HepG2 (cell line): ENCODE data around the gene ZNF747. TPM values are rescaled to one million over a fixed set of nuclear protein-coding genes. Genes with fewer than 3 reads are reported as not detected.

ENCODE experiments used
- ATAD3A ChIP-seq: sonication (generic); formaldehyde crosslinking; IDR thresholded peaks from 2 replicates; pipeline ENCODE4 v1.4.0; 2020; ENCODE audit warnings: missing genetic modification reagents
- BCLAF1 ChIP-seq: fragments of 450-650 bp; IDR thresholded peaks from 2 replicates; pipeline ENCODE4 v1.6.1; 2017; ENCODE audit warnings: mild to moderate bottlenecking
- LBX2 ChIP-seq: sonication (generic); formaldehyde crosslinking; IDR thresholded peaks from 2 replicates; pipeline ENCODE4 v1.5.0; 2020; ENCODE audit warnings: missing genetic modification reagents, mild to moderate bottlenecking, borderline replicate concordance
- MEIS1 ChIP-seq: sonication (generic); formaldehyde crosslinking; IDR thresholded peaks from 2 replicates; pipeline ENCODE4 v1.9.0; 2021; ENCODE audit warnings: mild to moderate bottlenecking, missing genetic modification reagents, moderate library complexity, borderline replicate concordance
- MEIS2 ChIP-seq: sonication (generic); formaldehyde crosslinking; IDR thresholded peaks from 2 replicates; pipeline ENCODE4 v1.9.0; 2021; ENCODE audit warnings: mild to moderate bottlenecking, missing genetic modification reagents
- MTA3 ChIP-seq: sonication (generic); formaldehyde crosslinking; IDR thresholded peaks from 2 replicates; pipeline ENCODE4 v1.4.0; 2020; ENCODE audit warnings: missing genetic modification reagents
- NR3C1 ChIP-seq: sonication (generic); formaldehyde crosslinking; IDR thresholded peaks from 2 replicates; pipeline ENCODE4 v1.4.0; 2020; ENCODE audit warnings: missing genetic modification reagents
- PHF21A ChIP-seq: sonication (generic); formaldehyde crosslinking; IDR thresholded peaks from 2 replicates; pipeline ENCODE4 v1.5.0; 2020; ENCODE audit warnings: mild to moderate bottlenecking, missing genetic modification reagents
- PRMT3 ChIP-seq: sonication (generic); formaldehyde crosslinking; IDR thresholded peaks from 2 replicates; pipeline ENCODE4 v1.8.1; 2022; ENCODE audit warnings: low read depth, mild to moderate bottlenecking, moderate library complexity, missing genetic modification reagents, borderline replicate concordance
- RFXANK ChIP-seq: IDR thresholded peaks from 2 replicates; pipeline ENCODE4 v1.6.1; 2016
- SKIL ChIP-seq: sonication (generic); formaldehyde crosslinking; IDR thresholded peaks from 2 replicates; pipeline ENCODE4 v1.8.0; 2022; ENCODE audit warnings: missing genetic modification reagents, mild to moderate bottlenecking, moderate library complexity, borderline replicate concordance
- THAP11 ChIP-seq: IDR thresholded peaks from 2 replicates; pipeline ENCODE4 v1.6.1; 2016; ENCODE audit warnings: missing biosample characterization, missing genetic modification reagents
- ZKSCAN1 ChIP-seq: fragments of 150-350 bp; IDR thresholded peaks from 2 replicates; pipeline ENCODE4 v1.6.1; 2014; ENCODE audit warnings: low read length
- ZMYM2 ChIP-seq: sonication (generic); formaldehyde crosslinking; IDR thresholded peaks from 2 replicates; pipeline ENCODE4 v1.8.0; 2022; ENCODE audit warnings: mild to moderate bottlenecking, missing genetic modification reagents
- ZNF3 ChIP-seq: IDR thresholded peaks from 2 replicates; pipeline ENCODE4 v1.7.0; 2017; ENCODE audit warnings: inconsistent platforms
- ZNF333 ChIP-seq: sonication (generic); formaldehyde crosslinking; IDR thresholded peaks from 2 replicates; pipeline ENCODE4 v1.4.0; 2020; ENCODE audit warnings: mild to moderate bottlenecking, missing genetic modification reagents, borderline replicate concordance
- ZNF335 ChIP-seq: sonication (generic); formaldehyde crosslinking; IDR thresholded peaks from 2 replicates; pipeline ENCODE4 v1.4.0; 2020; ENCODE audit warnings: missing genetic modification reagents
- ZNF432 ChIP-seq: sonication (generic); formaldehyde crosslinking; IDR thresholded peaks from 2 replicates; pipeline ENCODE4 v1.5.0; 2020; ENCODE audit warnings: missing genetic modification reagents, mild to moderate bottlenecking, borderline replicate concordance
- ZNF547 ChIP-seq: sonication (generic); formaldehyde crosslinking; IDR thresholded peaks from 2 replicates; pipeline ENCODE4 v1.5.1; 2020; ENCODE audit warnings: mild to moderate bottlenecking, missing genetic modification reagents
- ZNF724P ChIP-seq: sonication (generic); formaldehyde crosslinking; IDR thresholded peaks from 2 replicates; pipeline ENCODE4 v1.8.0; 2022; ENCODE audit warnings: missing genetic modification reagents, borderline replicate concordance
- ZNF784 ChIP-seq: sonication (generic); formaldehyde crosslinking; IDR thresholded peaks from 2 replicates; pipeline ENCODE4 v1.5.1; 2020; ENCODE audit warnings: missing genetic modification reagents, mild to moderate bottlenecking, borderline replicate concordance
- ZNF883 ChIP-seq: sonication (generic); formaldehyde crosslinking; IDR thresholded peaks from 2 replicates; pipeline ENCODE4 v1.5.1; 2020; ENCODE audit warnings: mild to moderate bottlenecking, missing genetic modification reagents; ENCODE audit errors: not compliant biosample characterization
- polyA plus RNA-seq, 8 experiments: library from polyadenylated mRNA; depleted of rRNA in 3 of 8; stranded (reverse) in 7 of 8; unstranded in 1 of 8; fragments of >200 nt; fragmentation: Illumina TruSeq in 4 of 8; extraction: Trizol in 4 of 8; gene quantifications; 2 replicates each; pipeline versions ENCODE4 v1.2.1 to v1.2.3, GENCODE V29; 2011 to 2016; ENCODE audit warnings: low read depth in 4 of 8, missing spikeins in 1 of 8, mixed read lengths in 1 of 8; ENCODE audit not compliant: insufficient read depth in 1 of 8
- total RNA-seq, 5 experiments: library from RNA; depleted of rRNA; stranded (reverse); fragments of >200 nt; fragmentation: Illumina TruSeq; extraction: Trizol; gene quantifications; 2 replicates each; pipeline ENCODE4 v1.2.3, GENCODE V29; 2016; ENCODE audit warnings: low read depth in 1 of 5

The ZNF747 gene
- total and polyA plus RNA-seq, 2 of the 13 experiments (the other 11 are each of a cell fraction or from before 2014, with no cell fraction given), result 7.2 to 10.2 TPM

GRCh38 chr16:30571445-30572322, 37.0 kb upstream of the ZNF747 start, which contains the start of gene ZNF688 (continued):
- TF ChIP-seq ZNF432 (CRISPR knock-in tag) (no peak), ZNF883 (CRISPR knock-in tag) (no peak), PHF21A (CRISPR knock-in tag) (peak; percentile 84), RFXANK (CRISPR knock-in tag) (peak; percentile 68; the same call in 1 of the 2 replicates), ZNF784 (CRISPR knock-in tag) (no peak), ATAD3A (CRISPR knock-in tag) (no peak), MEIS2 (no peak; the same call in 1 of the 2 replicates), ZNF333 (CRISPR knock-in tag) (no peak), ZNF335 (CRISPR knock-in tag) (peak; percentile 79), ZNF547 (CRISPR knock-in tag) (no peak), LBX2 (0 out of 2 replicates have a peak, but pooled peaks have one; percentile 54), PRMT3 (0 out of 2 replicates have a peak, but pooled peaks have one; percentile 46), THAP11 (CRISPR knock-in tag) (peak; percentile 87), ZKSCAN1 (no peak), MEIS1 (CRISPR knock-in tag) (peak; percentile 82), ZNF3 (no peak), MTA3 (no peak), ZMYM2 (no peak), NR3C1 (CRISPR knock-in tag) (no peak), BCLAF1 (no peak), SKIL (CRISPR knock-in tag) (peak; percentile 17; the same call in 1 of the 2 replicates), ZNF724P (CRISPR knock-in tag) (peak; percentile 45; the same call in 1 of the 2 replicates)
